NOMO-1 treated with dmso at 0.1 percent for 144 hours (cell line): Measurements from ENCODE around the gene DLG2.

Experiments
- DNase-seq: peaks from one replicate; lab custom pipeline; 2025; ENCODE audit not compliant: unreplicated experiment; lab: John Stamatoyannopoulos, UW

DLG2 gene

GRCh38 chr11:83680321-83680720 lies 1946.8 kb downstream of the DLG2 start:
- no peak for DNase-seq

- DNase-seq, result no peak
Observed at GRCh38 chr11:83678831-83679584, 1948.1 kb downstream of the DLG2 start.

GRCh38 chr11:83677730-83678129 lies 1949.4 kb downstream of the DLG2 start:
- no peak for DNase-seq

DNA sequence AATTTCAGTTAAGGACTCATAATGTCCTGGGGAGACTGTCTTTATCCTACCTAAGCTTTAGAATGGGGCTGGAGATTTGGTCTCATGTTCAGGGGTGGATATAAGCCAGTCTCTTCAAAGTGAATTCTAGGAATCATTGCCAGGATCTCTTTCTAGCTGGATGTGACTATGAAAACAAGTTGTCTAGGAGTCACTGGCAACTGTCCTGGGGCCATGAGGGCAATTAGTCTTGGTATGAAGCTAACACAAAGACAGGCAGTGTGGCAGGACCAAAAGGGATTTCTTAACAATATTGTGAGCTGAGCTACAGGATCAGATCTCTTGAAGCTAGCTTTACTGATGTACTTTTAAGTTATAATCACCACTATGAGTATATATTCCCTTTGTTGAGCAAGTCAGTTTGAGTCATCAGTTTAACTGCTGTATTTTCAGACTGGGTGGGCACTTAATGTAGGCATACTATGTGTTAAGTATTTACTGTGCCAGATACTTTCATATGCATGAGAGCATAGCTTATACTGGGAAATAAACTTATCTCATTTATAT lies 1951.0 kb downstream of the DLG2 start:
- DNase-seq, result no peak

DNA sequence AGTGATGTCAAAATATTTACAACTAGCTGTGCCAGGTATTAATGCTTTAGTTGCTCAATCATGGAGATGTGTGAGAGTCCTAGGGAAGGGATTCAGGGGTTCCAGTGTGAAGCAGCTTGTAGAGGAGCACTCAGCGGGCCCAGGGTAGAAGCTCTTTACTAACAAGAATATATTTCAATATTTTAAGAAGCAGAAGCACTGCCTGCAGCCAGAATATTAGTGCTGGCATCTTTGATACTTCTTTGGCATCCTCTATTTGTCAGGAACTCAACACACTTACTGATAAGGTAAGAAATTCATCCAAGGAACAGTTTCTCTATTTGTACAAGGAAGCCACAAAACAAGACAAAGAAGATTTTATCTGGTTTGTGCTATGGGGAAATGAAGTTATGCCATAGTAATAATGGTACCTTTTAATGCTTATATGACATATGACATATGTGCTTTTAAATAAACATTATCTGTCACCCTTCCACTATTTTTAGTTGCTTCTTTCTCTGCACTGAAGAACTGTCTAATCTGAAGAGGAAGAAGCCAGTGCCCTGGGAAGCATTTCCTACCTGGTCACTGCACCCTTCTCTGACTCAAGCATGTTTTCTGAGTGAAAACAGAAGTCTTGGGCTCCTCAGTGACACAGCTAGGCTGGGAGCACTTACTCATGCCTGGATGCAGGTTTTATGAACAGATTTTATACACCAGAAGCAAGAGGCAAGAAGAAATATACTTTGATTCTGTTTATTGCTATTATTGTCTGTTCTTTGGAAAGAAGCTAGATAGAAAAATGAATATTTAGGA lies 1952.8 kb downstream of the DLG2 start:
- no peak for DNase-seq

GRCh38 chr11:83671289-83671688 lies 1955.9 kb downstream of the DLG2 start:
- DNase-seq, result no peak

- no peak for DNase-seq
Observed at GRCh38 chr11:83666149-83666548, 1961.0 kb downstream of the DLG2 start.

DNA sequence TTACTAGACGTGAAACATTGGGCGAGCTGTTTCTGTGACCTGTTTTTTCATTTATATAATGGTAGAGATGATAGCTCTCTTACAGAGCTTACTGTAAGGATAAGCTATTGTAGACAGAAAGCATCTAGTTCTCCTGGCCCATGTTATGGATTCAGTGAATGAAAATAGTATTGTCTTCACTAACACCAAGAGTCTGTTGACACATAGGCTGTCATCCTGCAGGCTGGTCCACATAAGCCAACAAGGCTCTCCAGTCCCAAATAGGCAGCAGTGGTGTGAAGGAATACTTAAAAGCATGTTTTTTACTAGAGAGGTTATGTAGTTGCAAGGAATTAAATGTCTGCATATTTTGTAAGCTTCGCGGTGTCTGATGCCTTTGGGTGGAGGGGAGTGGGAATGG lies 1963.2 kb downstream of the DLG2 start:
- DNase-seq, result no peak

GRCh38 chr11:83663446-83663845 lies 1963.7 kb downstream of the DLG2 start:
- no peak for DNase-seq

GRCh38 chr11:83662494-83662893 lies 1964.7 kb downstream of the DLG2 start:
- DNase-seq, result no peak

DNA sequence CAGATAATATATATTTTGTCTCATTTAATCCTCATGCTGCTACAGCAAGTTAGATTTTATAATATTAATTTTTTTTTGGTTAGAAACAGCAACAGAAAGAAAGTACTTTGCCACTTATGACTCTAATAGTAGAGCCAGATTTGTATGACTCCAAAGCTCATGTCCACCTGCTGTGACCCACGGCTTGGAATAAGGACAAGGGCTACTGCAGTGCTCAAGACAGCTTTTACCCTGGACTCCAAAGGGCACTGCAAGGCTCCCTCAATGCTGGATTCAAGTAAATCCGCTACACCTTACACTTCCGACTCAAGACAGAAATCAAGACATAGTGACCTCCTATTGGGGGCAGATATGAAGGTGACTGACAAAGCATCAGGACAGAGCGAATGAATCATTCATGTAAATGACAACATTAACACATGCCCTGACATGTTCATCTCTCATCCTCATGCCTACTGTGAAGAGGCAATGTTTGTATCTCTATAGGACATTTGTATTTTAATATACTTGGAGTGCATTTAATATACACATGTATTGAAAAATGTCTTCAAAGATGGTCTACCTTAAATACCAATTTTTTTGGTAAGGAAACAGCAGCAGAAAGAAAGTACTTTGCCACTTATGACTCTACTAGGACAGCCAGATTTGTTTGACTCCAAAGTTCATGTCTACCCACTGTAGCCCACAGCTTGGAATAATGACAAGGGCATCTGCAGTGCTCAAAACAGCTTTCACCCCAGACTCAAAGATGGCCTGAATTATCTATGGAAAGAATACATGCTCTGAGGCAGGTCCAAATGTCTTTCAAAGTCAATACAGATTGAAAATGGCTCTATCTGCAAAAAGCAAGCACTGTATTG lies 1965.4 kb downstream of the DLG2 start:
- no peak for DNase-seq

- DNase-seq, result no peak
Observed at GRCh38 chr11:83659466-83659865, 1967.7 kb downstream of the DLG2 start.

DNA sequence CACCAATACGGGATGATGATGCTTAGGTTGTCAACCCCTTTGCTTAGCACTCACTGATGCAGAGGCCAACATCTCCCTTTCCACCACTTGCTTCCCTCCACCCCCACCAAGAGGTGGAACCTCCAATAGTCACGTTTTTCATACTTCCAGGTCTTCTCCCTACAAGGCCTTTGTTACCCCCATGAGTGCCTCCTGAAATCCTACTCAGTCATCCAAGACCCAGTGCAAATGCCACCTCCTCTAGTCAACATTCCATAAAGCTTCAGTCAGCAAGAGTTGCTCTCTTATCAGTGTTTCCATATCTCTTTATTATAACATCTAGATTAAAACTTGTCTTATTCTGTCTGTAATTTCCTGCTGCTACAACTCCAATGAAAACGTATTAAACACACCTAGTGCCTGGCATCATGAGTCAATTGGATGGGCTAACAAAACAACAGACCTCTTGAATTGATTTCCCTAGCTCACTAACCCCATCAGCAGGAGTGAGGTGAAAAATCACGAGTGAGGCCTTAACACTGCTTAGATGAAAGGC lies 1970.3 kb downstream of the DLG2 start:
- no peak for DNase-seq

DNA sequence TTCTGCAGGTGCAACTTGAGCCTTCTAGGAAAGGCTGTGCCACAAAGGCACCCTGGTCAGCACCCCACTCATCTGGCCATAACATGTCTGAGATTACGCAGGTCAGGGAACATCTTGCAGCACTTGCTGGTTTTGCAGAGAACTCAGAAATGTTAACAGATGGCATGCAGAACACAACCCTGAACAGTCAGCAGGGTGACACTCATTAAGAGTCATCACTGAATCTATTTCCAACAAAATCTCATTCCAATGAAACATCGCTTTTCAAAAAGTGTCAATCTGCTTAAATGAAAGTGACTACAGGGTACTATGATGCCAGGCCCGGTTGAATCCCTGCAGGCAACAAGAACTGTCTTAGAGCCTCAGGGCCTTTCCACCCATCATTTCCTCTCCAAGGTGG lies 1971.2 kb downstream of the DLG2 start:
- DNase-seq, result no peak

- no peak for DNase-seq
Observed at GRCh38 chr11:83649528-83649855, 1977.7 kb downstream of the DLG2 start.

DNA sequence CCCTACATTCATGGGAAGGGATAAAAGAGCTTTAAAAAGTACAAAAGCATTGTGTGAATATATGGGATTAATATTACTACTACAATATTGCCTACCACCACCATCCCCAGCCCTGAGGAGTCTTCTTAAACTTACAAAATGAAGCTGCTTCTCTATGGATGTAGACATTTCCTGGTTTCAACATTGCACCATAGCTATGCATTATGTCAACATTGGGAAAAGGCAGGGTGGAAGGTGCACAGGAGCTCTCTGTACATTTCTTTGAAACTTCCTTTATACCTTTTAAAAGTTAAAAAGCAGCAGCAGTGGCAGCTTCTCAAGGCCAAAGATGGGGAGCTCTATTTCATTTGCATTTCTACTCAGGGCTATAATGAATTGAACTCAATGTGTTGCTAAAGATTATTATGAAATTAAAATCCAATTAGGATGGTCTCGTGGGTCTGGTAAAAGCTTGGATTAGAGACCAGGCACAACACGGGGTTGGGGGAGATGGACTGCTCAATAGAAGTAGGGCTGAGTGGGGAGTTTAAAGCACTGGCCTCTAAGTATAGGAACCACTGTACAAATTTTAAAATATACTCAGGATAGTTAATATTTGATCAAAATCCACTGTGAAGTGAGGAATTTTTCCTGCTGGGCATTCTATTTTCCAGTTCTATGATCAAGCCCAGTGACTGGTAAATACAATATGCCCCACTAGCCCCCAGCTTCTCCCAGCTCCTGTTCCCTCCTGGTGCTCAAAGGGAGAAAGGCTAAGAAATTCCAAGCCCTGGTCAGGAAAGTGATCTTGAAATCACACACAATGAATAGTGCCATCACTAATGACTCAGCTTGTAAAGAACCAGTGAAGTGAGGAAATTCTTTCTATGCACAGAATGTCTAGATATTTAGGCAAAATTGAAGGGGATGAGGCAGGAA lies 1978.3 kb downstream of the DLG2 start:
- no peak for DNase-seq

- DNase-seq, result no peak
Observed at GRCh38 chr11:83645561-83645960, 1981.6 kb downstream of the DLG2 start.

DNA sequence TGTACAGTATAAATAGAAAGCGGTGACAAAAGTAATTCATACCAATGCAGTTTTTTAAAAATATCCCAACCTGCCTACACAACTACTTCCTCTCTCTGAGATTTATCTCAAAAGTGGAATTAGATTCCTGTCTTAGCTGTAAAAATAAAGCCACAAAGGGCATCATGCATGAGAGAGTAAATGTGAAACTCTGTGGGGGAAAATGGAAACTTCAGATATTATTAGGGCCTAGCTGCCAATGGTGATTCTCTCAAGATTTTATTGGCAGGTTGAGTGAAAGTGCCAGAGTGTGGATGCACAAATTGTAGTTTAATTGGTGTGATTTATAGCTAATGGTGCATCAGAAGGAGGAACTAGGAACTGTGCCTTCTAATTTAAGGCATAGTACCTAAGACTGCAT lies 1984.0 kb downstream of the DLG2 start:
- no peak for DNase-seq

DNA sequence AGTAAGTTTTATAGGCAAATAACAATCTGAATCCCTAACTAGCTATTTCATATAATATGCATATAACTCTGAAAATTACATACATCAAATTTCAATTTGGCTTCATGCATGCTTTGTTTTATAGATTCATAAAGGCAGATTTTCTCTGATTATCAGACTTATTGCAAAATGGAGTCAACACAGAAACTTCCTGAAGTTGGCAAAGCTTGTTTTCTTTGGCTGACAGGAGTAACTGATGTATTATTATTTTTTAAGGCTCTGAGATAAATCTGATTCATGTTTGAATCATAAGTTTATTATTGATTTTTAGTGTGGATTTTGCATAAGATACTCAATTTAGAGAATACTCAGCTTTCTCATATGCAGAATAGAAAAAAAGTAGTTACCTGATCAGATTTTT lies 1984.6 kb downstream of the DLG2 start:
- no peak for DNase-seq

DNA sequence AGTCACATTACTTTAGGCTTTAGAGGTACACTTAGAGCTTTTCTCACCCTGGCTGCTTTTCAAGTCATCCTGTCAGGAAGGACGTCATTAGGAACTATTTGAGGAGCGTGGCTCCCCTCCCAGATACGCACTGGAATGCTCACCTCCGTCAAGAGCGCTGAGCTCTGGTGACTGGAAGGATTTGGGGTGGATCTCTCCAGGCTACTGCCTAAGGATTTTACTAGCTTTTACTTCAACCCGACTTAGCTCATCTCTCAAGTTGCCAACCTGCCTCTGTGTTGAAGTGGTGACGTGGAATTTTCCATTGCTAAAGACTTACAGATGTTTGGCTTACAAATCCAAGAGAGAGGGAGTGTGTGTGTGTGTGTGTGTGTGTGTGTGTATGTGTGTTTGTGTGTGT lies 1985.6 kb downstream of the DLG2 start:
- DNase-seq, result no peak
